RWPE1 (cell line): ENCODE data around the gene THADA.
A peak's percentile ranks its signal among the peaks of the same experiment; 100 is the strongest.

ENCODE experiments used
- CTCF ChIA-PET: fragments of 350-600 bp; sonication (Branson Sonifier 250); formaldehyde crosslinking; extraction: SDS; loops from one replicate; lab custom pipeline; 2021; lab: Yijun Ruan, JAX
- POLR2A ChIA-PET: fragments of 400-600 bp; formaldehyde crosslinking; extraction: SDS; loops from one replicate; lab custom pipeline; 2020; ENCODE audit warnings: antibody characterized with exemption; ENCODE audit not compliant: low non-redundant PET; lab: Yijun Ruan, JAX
- DNase-seq: peaks from one replicate; pipeline ENCODE4 v3.0.0; 2012; ENCODE audit warnings: low spot score
- H3K27ac ChIP-seq: fragments of 450-650 bp; 2 replicates; pipeline ENCODE4 v1.5.1; 2017
- CTCF ChIP-seq: fragments of 450-650 bp; conservative IDR thresholded peaks from 2 replicates; pipeline ENCODE4 v1.5.1; 2017; ENCODE audit warnings: low read depth, mild to moderate bottlenecking

THADA gene

GRCh38 chr2:43437363-43437762 lies 158.5 kb downstream of the THADA start:
- TF ChIP-seq CTCF, result no peak
- ChIA-PET POLR2A (no interaction called here), CTCF (interaction anchor here (0.6 kb wide), 1 partner anchor 92 kb away, joined by 3 read pairs; no protein-coding TSS in a partner anchor)
- DNase-seq, result no peak
- no peak overlapping the region for H3K27ac ChIP-seq

- POLR2A ChIA-PET, result no interaction called here
- no peak overlapping the region for H3K27ac ChIP-seq
- no peak for TF ChIP-seq CTCF
- CTCF ChIA-PET, result no interaction called here
- no peak for DNase-seq
Observed at GRCh38 chr2:43436431-43436830, 159.4 kb downstream of the THADA start.

- CTCF ChIA-PET, result no interaction called here
- H3K27ac ChIP-seq, result no peak overlapping the region
Observed at GRCh38 chr2:43435746-43436145, 160.1 kb downstream of the THADA start.

GRCh38 chr2:43430489-43430888 lies 165.3 kb downstream of the THADA start:
- TF ChIP-seq CTCF, result no peak
- CTCF ChIA-PET, result no interaction called here
- POLR2A ChIA-PET, result no interaction called here
- no peak overlapping the region for H3K27ac ChIP-seq
- DNase-seq, result no peak

More at GRCh38 chr2:43435746-43436145, 160.1 kb downstream of the THADA start:
- POLR2A ChIA-PET, result no interaction called here
- no peak for TF ChIP-seq CTCF
- DNase-seq, result no peak

GRCh38 chr2:43429369-43429768 lies 166.5 kb downstream of the THADA start:
- ChIA-PET POLR2A (no interaction called here), CTCF (no interaction called here)
- no peak for TF ChIP-seq CTCF
- DNase-seq, result peak; percentile 43
- no peak overlapping the region for H3K27ac ChIP-seq

GRCh38 chr2:43427032-43427424 lies 168.8 kb downstream of the THADA start:
- POLR2A ChIA-PET, result no interaction called here
- H3K27ac ChIP-seq, result peak overlapping the region; percentile 69

More at GRCh38 chr2:43427032-43427424, 168.8 kb downstream of the THADA start:
- CTCF ChIA-PET, result no interaction called here
- no peak for TF ChIP-seq CTCF
- no peak for DNase-seq
